WTC11 (cell line): ENCODE data around the gene MCRIP2.

Experiments used
- CREB1 ChIP-seq: sonication (generic); formaldehyde crosslinking; IDR thresholded peaks from 2 replicates; pipeline ENCODE4 v1.8.0; 2023; ENCODE audit warnings: mild to moderate bottlenecking, missing genetic modification reagents
- FOXJ3 ChIP-seq: sonication (generic); formaldehyde crosslinking; IDR thresholded peaks from 2 replicates; pipeline ENCODE4 v1.9.0; 2021; ENCODE audit warnings: missing genetic modification reagents, mild to moderate bottlenecking, borderline replicate concordance
- JUN ChIP-seq: sonication (generic); formaldehyde crosslinking; IDR thresholded peaks from 2 replicates; pipeline ENCODE4 v1.8.0; 2023; ENCODE audit warnings: mild to moderate bottlenecking, missing genetic modification reagents
- MAX ChIP-seq: sonication (generic); formaldehyde crosslinking; IDR thresholded peaks from 2 replicates; pipeline ENCODE4 v1.8.0; 2022; ENCODE audit warnings: mild to moderate bottlenecking, missing genetic modification reagents
- SP1 ChIP-seq: sonication (generic); formaldehyde crosslinking; conservative IDR thresholded peaks from 2 replicates; pipeline ENCODE4 v1.8.1; 2022; ENCODE audit warnings: missing genetic modification reagents
- TEAD4 ChIP-seq: sonication (generic); formaldehyde crosslinking; IDR thresholded peaks from 2 replicates; pipeline ENCODE4 v1.8.0; 2022; ENCODE audit warnings: mild to moderate bottlenecking, missing genetic modification reagents
- TF ChIP-seq, protein P1 (sequence below): fragments of 200-600 bp; IDR thresholded peaks from 2 replicates; pipeline ENCODE4 v1.8.0; 2022; ENCODE audit warnings: antibody characterized with exemption

DNA sequence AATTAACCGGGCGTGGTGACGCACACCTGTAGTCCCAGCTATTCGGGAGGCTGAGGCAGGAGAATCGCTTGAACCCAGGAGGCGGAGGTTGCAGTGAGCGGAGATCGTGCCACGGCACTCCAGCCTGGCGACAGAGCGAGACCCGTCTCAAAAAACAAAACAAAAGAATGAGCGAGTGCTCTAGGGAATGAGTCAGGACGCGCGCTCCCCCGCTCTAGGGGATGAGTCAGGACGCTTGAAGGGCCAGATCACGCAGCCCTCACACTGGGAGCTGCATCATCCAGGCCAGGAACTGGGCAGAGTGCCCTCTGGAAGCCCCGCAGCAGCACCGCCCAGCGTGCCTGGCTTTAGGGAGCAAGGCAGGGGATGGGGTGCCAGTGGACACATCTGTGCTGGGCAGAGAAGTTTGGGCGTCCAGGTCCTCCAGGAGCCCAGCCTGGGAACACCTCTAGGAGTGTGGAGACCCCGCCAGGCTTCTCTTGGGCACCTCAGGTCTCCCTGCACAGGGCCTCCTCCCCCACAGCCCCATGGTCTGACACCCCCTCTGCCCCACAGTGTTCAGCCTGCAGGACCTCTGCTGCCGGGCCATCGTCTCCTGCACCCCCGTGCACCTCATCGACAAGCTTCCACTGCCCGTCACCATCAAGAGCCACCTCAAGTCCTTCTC, 14.7 kb upstream of the MCRIP2 start:
- TF ChIP-seq, protein P1, sequence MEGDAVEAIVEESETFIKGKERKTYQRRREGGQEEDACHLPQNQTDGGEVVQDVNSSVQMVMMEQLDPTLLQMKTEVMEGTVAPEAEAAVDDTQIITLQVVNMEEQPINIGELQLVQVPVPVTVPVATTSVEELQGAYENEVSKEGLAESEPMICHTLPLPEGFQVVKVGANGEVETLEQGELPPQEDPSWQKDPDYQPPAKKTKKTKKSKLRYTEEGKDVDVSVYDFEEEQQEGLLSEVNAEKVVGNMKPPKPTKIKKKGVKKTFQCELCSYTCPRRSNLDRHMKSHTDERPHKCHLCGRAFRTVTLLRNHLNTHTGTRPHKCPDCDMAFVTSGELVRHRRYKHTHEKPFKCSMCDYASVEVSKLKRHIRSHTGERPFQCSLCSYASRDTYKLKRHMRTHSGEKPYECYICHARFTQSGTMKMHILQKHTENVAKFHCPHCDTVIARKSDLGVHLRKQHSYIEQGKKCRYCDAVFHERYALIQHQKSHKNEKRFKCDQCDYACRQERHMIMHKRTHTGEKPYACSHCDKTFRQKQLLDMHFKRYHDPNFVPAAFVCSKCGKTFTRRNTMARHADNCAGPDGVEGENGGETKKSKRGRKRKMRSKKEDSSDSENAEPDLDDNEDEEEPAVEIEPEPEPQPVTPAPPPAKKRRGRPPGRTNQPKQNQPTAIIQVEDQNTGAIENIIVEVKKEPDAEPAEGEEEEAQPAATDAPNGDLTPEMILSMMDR = no peak
- TF ChIP-seq CREB1 (CRISPR knock-in tag) = no peak
- TF ChIP-seq FOXJ3 (CRISPR knock-in tag) = no peak
- no peak for TF ChIP-seq MAX
- TF ChIP-seq TEAD4 (CRISPR knock-in tag) = no peak
- no peak for TF ChIP-seq JUN
- no peak for TF ChIP-seq SP1 (CRISPR knock-in tag)
